ENCODE measurements around the gene ATP6V1G1.

The ATP6V1G1 gene, protein sequence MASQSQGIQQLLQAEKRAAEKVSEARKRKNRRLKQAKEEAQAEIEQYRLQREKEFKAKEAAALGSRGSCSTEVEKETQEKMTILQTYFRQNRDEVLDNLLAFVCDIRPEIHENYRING

DNA sequence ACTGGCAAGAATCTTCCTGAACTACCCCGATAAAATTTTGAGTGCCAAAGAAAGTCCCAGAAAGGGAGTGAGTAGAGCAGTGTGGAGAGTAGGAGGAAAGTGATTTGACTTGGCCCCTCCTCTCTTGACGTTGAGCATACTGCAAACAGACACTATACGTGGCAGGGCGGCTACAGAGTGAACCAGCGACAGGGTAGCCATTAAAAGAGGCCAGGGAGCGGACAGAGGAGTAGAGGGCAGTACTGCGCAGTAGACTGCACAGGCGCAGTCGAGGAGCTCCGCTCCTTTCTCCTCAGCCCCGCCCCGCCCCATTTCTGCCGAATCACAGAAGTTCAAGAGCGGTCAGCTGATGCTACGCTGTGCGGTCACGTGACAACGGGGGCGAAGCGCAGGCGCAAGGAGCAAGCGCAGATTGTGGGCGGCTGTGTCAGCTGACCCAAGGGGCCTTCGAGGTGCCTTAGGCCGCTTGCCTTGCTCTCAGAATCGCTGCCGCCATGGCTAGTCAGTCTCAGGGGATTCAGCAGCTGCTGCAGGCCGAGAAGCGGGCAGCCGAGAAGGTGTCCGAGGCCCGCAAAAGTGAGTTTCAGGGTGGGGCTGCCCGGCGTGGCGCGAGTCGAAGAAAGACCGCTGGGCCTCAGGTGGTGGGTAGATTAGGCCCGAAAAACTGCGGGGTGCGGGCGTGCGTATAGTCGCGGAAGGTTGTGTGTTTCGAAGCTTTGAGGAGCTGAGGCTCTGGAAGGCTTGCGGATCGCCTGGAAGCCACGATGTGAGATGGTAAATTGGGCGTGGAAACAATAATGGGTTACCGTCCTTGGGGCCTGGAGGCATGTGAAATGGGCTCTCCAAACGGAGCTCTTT, at the start of gene ATP6V1G1:
TSS of gene ATP6V1G1 (plus strand) at position 425 of the 858 bp plus-strand sequence. CDS start at position 495, 70 bp downstream.
- DNase-seq (ENCODE audit: extremely low read depth in 1 of 2, low read depth in 1 of 2): peak; percentile 98 to 100

DNA sequence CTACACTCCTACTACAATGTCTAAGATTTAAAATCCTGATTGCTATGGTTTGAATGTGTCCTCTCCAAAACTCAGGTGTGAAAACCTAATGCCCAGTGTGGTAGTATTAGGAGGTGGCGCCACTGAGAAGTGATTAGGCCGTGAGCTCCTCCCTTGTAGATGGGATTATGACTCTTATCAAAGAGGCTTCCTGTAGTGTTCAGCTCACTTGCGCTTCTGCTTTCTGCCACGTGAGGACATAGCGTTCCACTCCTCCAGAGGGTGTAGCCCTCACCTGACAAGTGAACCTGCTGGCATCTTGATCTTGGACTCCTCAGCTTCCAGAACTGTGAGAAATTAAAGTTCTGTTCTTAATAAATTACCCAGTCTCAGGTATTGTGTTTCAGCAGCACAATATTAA, 49.3 kb upstream of the ATP6V1G1 start:
- DNase-seq (ENCODE audit: extremely low read depth in 1 of 2, low read depth in 1 of 2): no peak

DNA sequence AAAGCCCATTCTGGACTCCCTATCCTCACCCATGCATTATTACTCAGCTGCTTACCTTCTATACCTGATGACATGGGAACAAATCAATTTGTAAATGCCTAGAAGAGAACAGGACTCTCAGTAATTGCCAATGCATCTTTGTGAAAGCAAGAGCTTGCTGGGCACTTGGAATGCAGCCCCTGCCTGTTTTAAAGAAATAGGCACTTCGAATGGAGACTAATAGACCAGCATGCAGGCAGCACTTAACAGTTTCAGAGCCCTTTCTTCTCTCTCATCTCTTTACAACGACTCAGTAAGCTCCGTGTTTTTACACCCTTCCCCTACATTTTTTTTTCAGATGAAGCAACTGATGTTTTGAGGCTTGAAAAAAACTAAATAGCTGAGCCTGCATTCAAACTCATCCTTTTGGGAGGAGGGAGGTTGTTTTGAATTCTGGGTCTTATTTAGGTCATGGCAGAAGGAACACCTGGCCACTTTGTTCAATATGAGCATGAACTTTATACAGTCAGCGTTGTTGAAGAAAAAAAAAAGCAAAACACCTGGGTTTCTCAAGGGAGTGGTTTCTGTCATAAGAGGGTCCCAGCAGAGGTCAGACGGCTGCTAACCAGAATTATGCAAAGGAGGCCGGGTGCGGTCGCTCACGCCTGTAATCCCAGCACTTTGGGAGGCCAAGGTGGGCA, 47.7 kb upstream of the ATP6V1G1 start:
- no peak for DNase-seq (ENCODE audit: extremely low read depth in 1 of 2, low read depth in 1 of 2)

DNA sequence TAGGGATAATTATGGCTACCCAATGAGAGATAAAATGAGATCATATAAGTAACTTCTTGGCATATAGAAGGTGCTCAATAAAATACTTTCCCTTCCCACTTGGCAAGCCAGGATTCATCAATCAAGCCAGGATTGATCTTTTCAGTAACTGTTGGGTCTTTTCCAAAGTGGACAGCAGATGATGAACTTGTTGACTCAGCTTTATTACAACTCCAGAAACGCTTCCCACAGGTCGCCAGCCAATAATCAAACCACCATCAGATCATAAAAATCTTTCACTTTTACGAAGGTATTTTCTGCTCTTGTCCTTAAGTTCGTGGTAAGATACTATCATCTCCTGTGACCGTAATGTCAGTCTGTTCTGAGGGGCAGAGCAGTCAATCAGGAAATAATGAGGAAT, 42.5 kb upstream of the ATP6V1G1 start:
- DNase-seq (ENCODE audit: extremely low read depth in 1 of 2, low read depth in 1 of 2): no peak

DNA sequence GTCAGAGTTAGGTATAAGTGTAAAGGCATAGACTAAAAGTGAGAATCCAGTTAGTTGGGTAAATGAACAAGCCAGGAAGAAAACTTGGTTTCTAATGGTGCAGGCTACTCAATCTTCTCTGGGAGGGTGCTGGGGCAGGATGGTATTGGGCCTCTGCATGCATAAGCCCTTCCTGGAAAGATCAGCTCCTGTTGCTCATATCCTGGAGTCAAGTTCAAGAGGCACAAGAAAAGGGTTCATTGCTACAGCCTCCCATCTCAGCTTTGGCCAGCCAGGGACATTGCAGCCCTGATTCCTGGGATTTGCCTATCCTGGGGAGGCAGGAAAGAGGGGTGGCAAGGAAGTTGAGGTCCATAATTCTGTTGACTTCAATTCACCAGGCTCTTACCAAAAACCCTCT, 40.7 kb upstream of the ATP6V1G1 start:
- DNase-seq (ENCODE audit: extremely low read depth in 1 of 2, low read depth in 1 of 2): no peak

DNA sequence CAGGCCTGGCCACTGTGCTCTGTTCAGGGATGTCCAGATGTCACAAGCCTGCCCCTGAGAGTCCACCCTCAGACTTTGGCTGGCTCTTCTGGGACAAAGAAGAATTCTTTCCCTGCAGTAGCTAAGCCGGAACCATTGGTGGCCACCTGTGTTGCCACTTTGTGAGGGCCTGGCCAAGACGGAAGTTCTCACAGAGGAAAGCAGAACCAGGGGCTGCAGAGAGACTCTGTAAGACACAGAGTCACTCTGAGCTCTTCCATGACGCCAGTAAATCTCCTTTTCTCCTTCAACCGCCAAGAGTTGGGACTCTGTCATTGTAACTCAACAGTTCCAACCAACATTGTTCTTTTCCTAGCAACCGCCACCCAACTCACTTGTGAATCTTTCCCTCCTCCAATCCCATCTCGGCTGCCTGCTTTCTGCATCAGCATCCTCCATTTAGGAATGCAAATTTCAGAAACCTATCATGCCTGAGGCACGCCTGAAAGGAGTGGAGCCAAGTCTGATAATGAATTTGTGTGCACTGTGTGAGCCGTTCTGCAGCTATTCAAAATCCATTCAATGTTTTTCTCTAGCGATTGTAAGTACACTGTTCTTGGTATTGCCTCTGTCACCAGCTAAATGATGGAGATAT, 37.8 kb upstream of the ATP6V1G1 start:
- DNase-seq (ENCODE audit: extremely low read depth in 1 of 2, low read depth in 1 of 2): no peak

DNA sequence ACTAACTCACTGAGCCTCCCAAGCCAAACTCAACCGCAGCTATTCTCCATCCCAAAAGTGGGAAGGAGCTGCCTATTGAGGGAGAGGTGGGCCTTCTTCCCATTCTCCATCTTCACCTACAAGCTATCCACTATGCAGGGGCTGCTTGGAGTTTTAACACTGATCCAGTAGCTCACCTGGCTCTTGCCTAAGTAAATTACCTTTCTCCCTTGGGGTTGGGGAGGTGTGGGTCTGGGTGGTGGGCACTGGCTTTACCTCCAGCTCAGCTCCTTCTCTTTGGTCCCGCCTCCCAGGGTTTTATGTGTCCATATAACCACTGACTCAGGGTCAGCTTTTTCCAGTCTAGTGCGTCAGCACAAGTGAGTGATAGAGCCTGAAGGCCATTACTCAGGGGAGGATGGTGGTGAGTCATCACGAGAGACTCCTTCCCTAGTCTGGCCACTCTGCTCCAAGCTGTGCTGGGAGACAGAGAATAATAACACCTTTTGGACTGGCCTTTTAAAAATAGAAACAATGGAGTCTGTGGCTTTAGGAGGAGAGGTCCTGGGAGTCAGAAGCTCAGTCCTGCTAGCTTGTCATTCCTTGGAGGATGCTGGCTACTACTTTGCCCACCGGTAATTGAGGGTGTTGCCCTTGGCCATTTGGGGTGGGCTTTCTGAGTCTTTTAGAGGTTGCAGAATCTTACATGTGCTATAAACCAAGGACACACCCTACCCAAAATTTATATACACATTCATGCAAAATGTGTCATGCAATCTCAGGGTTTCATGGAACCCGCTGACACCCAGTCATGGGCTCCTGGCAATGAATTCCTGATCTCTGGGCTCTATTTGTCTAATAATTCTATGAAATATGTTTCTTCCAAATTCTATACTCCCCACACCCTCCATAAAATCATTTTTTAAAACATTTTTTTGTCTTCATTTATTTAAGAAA, 35.6 kb upstream of the ATP6V1G1 start:
- DNase-seq (ENCODE audit: extremely low read depth in 1 of 2, low read depth in 1 of 2): no peak

DNA sequence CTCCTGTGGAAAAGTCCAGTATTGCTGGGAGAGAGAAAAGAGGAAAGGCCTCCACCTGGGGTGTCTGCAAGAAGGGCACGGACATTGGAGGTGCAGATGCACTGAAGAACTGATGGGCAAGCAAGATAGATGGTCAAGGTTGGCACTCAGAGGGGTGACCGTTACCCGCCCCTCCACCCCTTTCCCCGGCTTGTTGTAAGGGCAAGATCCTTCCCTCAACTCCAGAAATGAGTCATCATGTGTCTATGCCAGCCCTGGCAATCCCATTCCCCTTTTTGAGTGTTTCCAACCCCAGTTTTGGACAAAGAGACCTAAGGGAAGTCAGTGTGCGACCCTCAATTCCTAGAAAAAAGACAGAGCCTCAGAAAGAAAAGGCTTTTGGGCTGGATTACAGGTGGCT, 34.9 kb upstream of the ATP6V1G1 start:
- DNase-seq (ENCODE audit: extremely low read depth in 1 of 2, low read depth in 1 of 2): no peak

DNA sequence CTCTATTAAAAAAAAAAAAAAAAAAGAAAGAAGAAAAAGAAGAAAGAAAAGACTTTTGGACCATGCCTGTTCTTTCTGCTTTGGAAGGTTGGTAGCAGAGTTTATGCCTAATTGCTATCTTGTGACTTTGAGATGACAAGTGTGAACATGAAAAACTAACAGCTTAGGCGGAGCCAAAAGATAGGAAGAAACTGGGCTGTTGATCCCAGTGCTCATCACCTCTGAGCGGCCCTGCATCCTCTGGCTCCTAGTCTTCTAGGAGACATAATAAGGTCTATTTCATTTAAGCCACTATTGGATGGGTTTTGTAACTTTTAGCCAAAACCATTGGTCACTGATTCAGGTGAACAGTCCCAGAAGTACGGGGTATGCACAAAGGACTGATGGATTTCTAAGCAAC, 34.4 kb upstream of the ATP6V1G1 start:
- no peak for DNase-seq (ENCODE audit: extremely low read depth in 1 of 2, low read depth in 1 of 2)

DNA sequence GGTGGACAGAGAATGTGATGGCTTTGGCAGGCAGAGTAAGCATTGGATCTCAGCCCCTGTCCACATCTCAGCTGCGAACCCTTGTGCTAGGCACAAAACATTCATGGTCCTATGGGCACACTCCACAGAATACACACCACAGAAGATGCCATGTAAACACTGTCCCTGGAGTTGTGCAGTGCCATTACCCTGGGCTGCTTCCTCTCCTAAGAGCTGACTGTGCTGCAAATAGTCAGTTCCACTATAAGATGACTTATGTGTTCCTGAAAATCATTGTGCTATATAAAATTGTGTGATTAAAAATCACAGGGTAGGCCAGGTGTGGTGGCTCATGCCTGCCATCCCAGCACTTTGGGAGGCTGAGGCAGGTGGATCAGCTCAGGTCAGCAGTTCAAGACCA, 31.9 kb upstream of the ATP6V1G1 start:
- no peak for DNase-seq (ENCODE audit: extremely low read depth in 1 of 2, low read depth in 1 of 2)

DNA sequence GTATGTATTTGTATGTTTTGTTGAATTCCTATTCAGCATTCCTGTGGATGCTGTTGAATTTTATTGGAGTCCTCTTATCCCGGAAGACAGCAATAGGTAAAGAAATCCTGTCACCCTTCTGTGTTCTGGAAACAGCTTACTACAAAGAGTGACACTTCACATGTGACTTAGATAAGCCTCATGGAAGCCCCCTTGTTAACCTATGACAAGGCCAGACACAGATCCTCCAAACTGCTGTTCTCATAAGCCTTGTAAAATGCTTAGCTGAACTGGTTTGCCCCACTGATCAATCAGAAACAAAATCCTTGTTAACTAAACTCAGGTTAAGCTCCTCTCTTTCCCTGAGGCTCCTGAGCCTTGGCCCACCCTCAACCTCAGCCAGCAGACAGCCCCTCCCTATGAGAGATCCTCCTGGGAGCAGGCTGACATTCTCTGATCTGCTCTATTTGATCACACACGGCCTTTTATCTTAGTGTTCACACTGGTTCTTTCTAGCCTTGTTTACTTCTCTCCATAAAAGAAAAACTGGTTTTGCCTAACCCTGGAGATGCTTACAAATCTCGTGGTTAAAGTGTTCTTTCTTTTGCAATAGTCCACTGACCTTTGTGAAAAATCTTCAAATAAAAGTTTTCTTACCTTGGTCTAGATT, 29.4 kb upstream of the ATP6V1G1 start:
- DNase-seq (ENCODE audit: extremely low read depth in 1 of 2, low read depth in 1 of 2): no peak

DNA sequence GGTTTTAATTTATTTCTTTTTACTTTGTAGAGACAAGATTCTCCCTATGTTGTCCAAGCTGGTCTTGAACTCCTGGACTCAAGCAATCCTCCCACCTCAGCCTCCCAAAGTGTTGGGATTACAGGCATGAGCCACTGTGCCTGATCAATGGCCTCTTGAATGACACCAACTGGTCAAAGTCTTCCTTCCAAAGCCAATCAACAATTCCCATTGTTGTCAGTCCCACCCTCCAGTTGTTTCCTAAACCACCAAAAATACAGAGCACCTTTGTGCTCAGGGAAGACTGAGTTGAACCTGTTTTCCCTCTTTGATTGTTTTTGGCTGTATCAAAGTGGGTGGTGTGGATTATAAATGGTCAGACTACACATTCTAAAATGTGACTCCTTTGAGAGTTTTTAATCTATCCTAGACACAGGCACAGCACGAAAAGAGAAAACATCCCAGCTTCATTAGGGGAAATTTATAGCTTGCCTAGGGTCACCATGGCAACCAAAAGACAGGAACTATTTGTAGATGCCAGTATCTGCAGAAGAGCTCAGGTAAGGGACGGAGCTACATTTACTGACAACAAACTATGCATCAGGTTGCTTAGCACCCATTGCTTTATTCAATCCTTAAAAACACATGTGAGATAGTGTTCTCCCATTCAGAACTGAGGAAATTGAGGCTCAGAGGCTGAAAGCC, 27.6 kb upstream of the ATP6V1G1 start:
- DNase-seq (ENCODE audit: extremely low read depth in 1 of 2, low read depth in 1 of 2): no peak

DNA sequence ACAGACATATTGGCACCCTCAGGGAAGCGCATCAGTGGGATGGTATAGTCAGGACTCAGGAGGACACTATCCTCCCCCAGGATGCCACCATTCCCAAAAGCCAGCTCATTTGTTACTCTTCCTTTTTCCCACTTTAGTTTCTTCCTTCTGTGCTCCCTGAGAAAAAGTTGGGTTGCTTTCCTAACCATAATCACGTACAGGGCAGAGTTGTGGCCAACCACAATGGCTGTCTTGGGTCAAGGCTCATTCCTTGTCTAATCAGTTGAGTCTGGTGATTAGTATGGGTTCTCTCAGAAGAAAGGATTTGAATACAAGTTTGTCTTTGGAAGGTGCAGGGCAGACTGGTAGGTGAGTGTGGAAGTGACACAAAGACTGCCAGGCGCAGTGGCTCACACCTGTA, 26.6 kb upstream of the ATP6V1G1 start:
- DNase-seq (ENCODE audit: extremely low read depth in 1 of 2, low read depth in 1 of 2): no peak

DNA sequence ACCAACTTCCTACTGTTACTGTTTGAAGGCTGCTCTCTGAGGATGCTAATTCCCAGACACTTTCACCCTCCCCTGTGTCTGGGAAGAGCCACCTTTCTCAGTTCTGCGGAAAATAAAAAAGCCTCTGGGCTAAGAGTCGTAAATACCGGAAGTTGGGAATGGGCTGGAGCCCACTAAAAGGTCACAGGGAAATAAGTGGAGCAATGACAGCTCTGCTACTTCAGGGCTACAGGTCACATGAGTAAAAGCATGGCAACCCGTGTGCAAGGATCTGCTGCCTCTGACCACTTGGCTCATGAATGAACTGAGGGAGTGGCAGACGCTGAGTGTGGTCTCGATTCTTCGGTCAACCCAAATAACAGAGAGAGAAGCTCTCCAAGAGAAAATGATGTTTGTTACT, 25.8 kb upstream of the ATP6V1G1 start:
- no peak for DNase-seq (ENCODE audit: extremely low read depth in 1 of 2, low read depth in 1 of 2)

DNA sequence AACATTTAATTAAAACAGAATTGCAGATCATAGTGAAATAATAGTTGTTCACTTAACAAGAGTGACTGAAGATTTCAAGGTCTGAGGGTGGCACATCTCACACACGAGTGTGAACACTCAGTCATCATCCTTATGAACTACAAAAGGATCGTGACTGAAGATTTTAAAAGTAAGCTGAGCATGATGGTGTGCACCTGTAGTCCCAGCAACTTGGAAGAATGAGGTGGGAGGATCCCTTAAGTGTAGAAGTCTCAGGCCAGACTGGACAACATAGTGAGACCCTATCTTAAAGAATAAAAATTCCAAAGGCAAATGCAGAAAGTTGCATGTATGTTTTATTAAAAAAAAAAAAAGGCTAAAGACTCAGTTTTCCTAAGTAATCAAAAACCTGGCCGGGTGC, 22.4 kb upstream of the ATP6V1G1 start:
- DNase-seq (ENCODE audit: extremely low read depth in 1 of 2, low read depth in 1 of 2): no peak

DNA sequence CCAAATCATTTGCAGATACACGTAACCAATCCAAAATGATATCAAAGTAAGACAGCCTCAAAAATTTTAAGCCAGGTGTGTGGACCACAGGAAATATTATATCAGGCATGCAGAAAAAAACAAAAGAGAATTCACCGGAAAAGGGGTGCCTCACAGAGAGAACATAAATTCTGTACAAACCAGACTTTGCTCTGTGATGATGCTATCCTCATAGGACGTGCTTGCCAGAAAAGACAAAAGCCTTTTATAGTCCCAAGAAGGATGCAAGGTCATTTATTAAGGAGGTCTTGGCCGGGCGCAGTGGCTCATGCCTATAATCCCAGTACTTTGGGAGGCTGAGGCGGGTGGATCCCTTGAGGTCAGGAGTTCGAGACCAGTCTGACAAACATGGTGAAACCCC, 16.8 kb upstream of the ATP6V1G1 start:
- no peak for DNase-seq (ENCODE audit: extremely low read depth in 1 of 2, low read depth in 1 of 2)

DNA sequence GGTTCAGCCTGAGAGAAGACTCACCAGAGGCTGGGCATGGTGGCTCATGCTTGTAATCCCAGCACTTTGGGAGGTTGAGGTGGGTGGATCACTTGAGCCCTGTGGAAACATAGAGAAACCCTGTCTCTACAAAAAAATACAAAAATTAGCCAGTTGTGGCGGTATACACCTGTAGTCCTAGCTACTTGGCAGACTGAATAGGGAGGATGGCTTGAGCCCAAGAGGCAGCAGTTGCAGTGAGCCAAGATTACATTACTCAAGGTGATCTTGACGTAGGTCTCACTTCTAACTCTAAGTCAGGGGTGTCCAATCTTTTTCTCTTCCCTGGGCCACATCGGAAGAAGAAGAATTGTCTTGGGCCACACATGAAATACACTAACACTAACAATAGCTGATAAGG, 16.2 kb upstream of the ATP6V1G1 start:
- no peak for DNase-seq (ENCODE audit: extremely low read depth in 1 of 2, low read depth in 1 of 2)

DNA sequence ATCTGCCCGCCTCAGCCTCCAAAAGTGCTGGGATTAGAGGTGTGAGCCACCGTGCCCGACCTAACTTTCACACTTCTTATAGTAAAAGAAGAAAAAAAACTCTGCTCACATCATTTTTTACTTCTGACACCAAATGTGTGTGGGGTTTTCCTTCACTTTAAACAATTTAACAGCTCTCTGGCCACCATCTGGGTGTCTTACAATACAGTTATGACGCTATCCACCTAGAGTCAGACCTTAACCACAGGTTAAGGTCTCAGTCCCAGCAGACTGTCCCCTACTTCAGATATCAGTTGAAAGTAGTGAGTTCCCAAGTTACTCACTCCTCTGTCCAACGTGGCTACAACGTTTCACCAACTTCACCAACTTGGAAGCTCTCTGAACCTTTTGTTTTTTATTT, 15.4 kb upstream of the ATP6V1G1 start:
- DNase-seq (ENCODE audit: extremely low read depth in 1 of 2, low read depth in 1 of 2): no peak

DNA sequence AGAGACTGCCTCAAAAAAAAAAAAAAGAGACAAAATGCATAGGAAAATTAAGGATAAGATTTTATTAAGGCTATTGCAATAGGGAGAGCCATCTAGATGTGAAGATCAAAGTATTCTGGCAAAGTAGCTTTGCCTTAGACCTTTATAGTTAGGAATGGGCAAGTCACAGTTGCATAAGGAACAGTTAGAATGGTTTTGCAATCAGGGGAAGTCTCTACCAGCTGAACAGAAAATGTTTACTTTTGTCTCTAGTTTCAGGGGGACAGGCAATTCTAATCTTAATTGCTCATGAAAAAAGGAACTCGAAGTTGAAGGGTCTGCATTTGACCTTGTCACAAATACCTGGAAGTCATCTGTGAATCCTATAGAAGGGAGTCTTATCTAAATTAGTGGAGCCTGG, 13.1 kb upstream of the ATP6V1G1 start:
- no peak for DNase-seq (ENCODE audit: extremely low read depth in 1 of 2, low read depth in 1 of 2)

Measured in stimulated activated CD8-positive, alpha-beta memory T cell treated with anti-CD3 and anti-CD28 coated beads, Interleukin-7, amount 100 ng/mL, for 48 hours (primary cell).